UCSD-AML1 (cell line): ENCODE measurements around the gene TSC2.

Source experiments
- DNase-seq: peaks from one replicate; lab custom pipeline; 2025; ENCODE audit not compliant: unreplicated experiment; lab: John Stamatoyannopoulos, UW

TSC2 gene

GRCh38 chr16:2042986-2043666 lies 4.7 kb upstream of the TSC2 start:
- DNase-seq, result no peak

GRCh38 chr16:2043667-2044451 lies 3.9 kb upstream of the TSC2 start:
- peak; percentile 71 for DNase-seq

GRCh38 chr16:2044541-2044940 lies 3.2 kb upstream of the TSC2 start:
- DNase-seq, result no peak

- DNase-seq, result no peak
These were observed 1.6 kb upstream of the TSC2 start for GRCh38 chr16:2045965-2046892.

- no peak for DNase-seq
These were observed 874 bp upstream of the TSC2 start for GRCh38 chr16:2046893-2047329.

GRCh38 chr16:2048116-2048543 lies 345 bp downstream of the TSC2 start:
- DNase-seq, result no peak

- no peak for DNase-seq
These were observed 5.4 kb downstream of the TSC2 start for GRCh38 chr16:2053211-2053610.

GRCh38 chr16:2053897-2054296 lies 6.1 kb downstream of the TSC2 start:
- no peak for DNase-seq

GRCh38 chr16:2054543-2055245 lies 6.9 kb downstream of the TSC2 start:
- no peak for DNase-seq

GRCh38 chr16:2056077-2056476 lies 8.3 kb downstream of the TSC2 start:
- DNase-seq, result no peak

- DNase-seq, result peak; percentile 21
These were observed 9.1 kb downstream of the TSC2 start for GRCh38 chr16:2056681-2057407.

- DNase-seq, result no peak
These were observed 9.7 kb downstream of the TSC2 start for GRCh38 chr16:2057438-2057837.

GRCh38 chr16:2058420-2058819 lies 10.6 kb downstream of the TSC2 start:
- no peak for DNase-seq

- no peak for DNase-seq
These were observed 11.1 kb downstream of the TSC2 start for GRCh38 chr16:2058872-2059271.

- no peak for DNase-seq
These were observed 12.6 kb downstream of the TSC2 start for GRCh38 chr16:2060346-2060745.

GRCh38 chr16:2061023-2061422 lies 13.2 kb downstream of the TSC2 start:
- no peak for DNase-seq

- DNase-seq, result no peak
These were observed 13.7 kb downstream of the TSC2 start for GRCh38 chr16:2061526-2061925.

- DNase-seq, result no peak
These were observed 15.0 kb downstream of the TSC2 start for GRCh38 chr16:2062801-2063200.

- DNase-seq, result no peak
These were observed 16.1 kb downstream of the TSC2 start for GRCh38 chr16:2063861-2064260.

GRCh38 chr16:2064368-2064945 lies 16.7 kb downstream of the TSC2 start:
- DNase-seq, result no peak
